ENCODE data around the gene KCNQ1. TPM values are rescaled to one million over a fixed set of nuclear protein-coding genes. Genes with fewer than 3 reads are reported as not detected.
A peak's percentile ranks its signal among the peaks of the same experiment; 100 is the strongest.

KCNQ1 gene
- total and polyA plus RNA-seq, 9 of the 15 experiments (the other 6 are each of a cell fraction or from before 2014, with no cell fraction given): 0.44 TPM; not detected in 8

- 0% methylated on average over 3 of the region's 3 CpGs for WGBS (ENCODE audit: insufficient coverage, low coverage, missing lambda C conversion rate)
- no peaks in the 10 kb centered on the region for H3K9me1 ChIP-seq (ENCODE audit: control insufficient read depth, insufficient read depth, low read length)
- ATAC-seq: no peak
- TF ChIP-seq MAFG (tag; conservative IDR thresholded peaks at IDR 0.05): peak; percentile 32
- no peak for TF ChIP-seq EZH2 (IDR thresholded peaks at IDR 0.05; ENCODE audit: borderline replicate concordance, low read depth, low read length)
- TF ChIP-seq, protein P1, sequence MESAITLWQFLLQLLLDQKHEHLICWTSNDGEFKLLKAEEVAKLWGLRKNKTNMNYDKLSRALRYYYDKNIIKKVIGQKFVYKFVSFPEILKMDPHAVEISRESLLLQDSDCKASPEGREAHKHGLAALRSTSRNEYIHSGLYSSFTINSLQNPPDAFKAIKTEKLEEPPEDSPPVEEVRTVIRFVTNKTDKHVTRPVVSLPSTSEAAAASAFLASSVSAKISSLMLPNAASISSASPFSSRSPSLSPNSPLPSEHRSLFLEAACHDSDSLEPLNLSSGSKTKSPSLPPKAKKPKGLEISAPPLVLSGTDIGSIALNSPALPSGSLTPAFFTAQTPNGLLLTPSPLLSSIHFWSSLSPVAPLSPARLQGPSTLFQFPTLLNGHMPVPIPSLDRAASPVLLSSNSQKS (CRISPR knock-in tag; IDR thresholded peaks at IDR 0.05): no peak
- TF ChIP-seq HDAC8 (tag; IDR thresholded peaks at IDR 0.05): no peak
- TF ChIP-seq, protein P2, sequence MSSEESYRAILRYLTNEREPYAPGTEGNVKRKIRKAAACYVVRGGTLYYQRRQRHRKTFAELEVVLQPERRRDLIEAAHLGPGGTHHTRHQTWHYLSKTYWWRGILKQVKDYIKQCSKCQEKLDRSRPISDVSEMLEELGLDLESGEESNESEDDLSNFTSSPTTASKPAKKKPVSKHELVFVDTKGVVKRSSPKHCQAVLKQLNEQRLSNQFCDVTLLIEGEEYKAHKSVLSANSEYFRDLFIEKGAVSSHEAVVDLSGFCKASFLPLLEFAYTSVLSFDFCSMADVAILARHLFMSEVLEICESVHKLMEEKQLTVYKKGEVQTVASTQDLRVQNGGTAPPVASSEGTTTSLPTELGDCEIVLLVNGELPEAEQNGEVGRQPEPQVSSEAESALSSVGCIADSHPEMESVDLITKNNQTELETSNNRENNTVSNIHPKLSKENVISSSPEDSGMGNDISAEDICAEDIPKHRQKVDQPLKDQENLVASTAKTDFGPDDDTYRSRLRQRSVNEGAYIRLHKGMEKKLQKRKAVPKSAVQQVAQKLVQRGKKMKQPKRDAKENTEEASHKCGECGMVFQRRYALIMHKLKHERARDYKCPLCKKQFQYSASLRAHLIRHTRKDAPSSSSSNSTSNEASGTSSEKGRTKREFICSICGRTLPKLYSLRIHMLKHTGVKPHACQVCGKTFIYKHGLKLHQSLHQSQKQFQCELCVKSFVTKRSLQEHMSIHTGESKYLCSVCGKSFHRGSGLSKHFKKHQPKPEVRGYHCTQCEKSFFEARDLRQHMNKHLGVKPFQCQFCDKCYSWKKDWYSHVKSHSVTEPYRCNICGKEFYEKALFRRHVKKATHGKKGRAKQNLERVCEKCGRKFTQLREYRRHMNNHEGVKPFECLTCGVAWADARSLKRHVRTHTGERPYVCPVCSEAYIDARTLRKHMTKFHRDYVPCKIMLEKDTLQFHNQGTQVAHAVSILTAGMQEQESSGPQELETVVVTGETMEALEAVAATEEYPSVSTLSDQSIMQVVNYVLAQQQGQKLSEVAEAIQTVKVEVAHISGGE (CRISPR knock-in tag; IDR thresholded peaks at IDR 0.05): no peak
- no peak for TF ChIP-seq EWSR1 (IDR thresholded peaks at IDR 0.05; ENCODE audit: borderline replicate concordance, low read depth, partially characterized antibody)
- no peak for TF ChIP-seq ATF1 (CRISPR knock-in tag; IDR thresholded peaks at IDR 0.05)
- no peak for TF ChIP-seq ATF1 (tag; IDR thresholded peaks at IDR 0.05)
- no peak for TF ChIP-seq HDAC6 (IDR thresholded peaks at IDR 0.05; ENCODE audit: low read depth, low read length)
- TF ChIP-seq HDAC3 (IDR thresholded peaks at IDR 0.05; ENCODE audit: borderline replicate concordance, partially characterized antibody): no peak
- no peak for TF ChIP-seq ZBTB49 (CRISPR knock-in tag; IDR thresholded peaks at IDR 0.05; ENCODE audit: borderline replicate concordance)
- TF ChIP-seq MAFF (IDR thresholded peaks at IDR 0.05; ENCODE audit: low read length): peak; percentile 61
- TF ChIP-seq, protein P3, sequence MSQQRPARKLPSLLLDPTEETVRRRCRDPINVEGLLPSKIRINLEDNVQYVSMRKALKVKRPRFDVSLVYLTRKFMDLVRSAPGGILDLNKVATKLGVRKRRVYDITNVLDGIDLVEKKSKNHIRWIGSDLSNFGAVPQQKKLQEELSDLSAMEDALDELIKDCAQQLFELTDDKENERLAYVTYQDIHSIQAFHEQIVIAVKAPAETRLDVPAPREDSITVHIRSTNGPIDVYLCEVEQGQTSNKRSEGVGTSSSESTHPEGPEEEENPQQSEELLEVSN (IDR thresholded peaks at IDR 0.05; ENCODE audit: borderline replicate concordance in 1 of 2, extremely low read depth in 1 of 2, insufficient read depth in 1 of 2, insufficient read length in 1 of 2, low read depth in 1 of 2, low read length in 1 of 2, poor library complexity in 1 of 2, severe bottlenecking in 1 of 2): no peak
- TF ChIP-seq NRF1 (conservative IDR thresholded peaks at IDR 0.05 in 1 of 2, IDR thresholded peaks at IDR 0.05 in 1 of 2): no peak
Observed at GRCh38 chr11:2595204-2595603, 150.4 kb downstream of the KCNQ1 start.

More at GRCh38 chr11:2595204-2595603, 150.4 kb downstream of the KCNQ1 start:
- no peaks in the 10 kb centered on the region for H3K79me2 ChIP-seq (ENCODE audit: control insufficient read depth, insufficient read depth, low read length)
- no peak for DNase-seq (ENCODE audit: extremely low read depth in 1 of 4, low spot score in 3 of 4)
- H3K9me3 ChIP-seq (replicated peaks; ENCODE audit: control insufficient read depth, insufficient read depth, low read depth, low read length): no peaks in the 10 kb centered on the region
- H2AFZ ChIP-seq (ENCODE audit: low read depth, low read length): no peak overlapping the region
- no peak overlapping the region for H3K4me3 ChIP-seq
- H3K27ac ChIP-seq (ENCODE audit: extremely low read depth, low read depth, low read length): no peak overlapping the region
- FAIRE-seq: no peak
- no peaks in the 10 kb centered on the region for H4K20me1 ChIP-seq (replicated peaks; ENCODE audit: control insufficient read depth, insufficient read depth, low read length)
- intact Hi-C loops (cut with micrococcal nuclease) (no loop called here), in situ Hi-C loops (cut with MboI) (no loop called here)
- ChIA-PET CTCF (ENCODE audit: low intra/inter-chr PET ratio) (no interaction called here), POLR2A (no interaction called here)
- H3K9ac ChIP-seq (ENCODE audit: insufficient read depth in 1 of 2, low read depth in 2 of 2, low read length in 2 of 2): no peak overlapping the region
- no peaks in the 10 kb centered on the region for H3K36me3 ChIP-seq (ENCODE audit: control insufficient read depth, insufficient read depth, low read length)
- peaks cover 0 to 3% of the 10 kb centered on the region in 2 experiments; a peak in 2 of 5 replicates for H3K4me1 ChIP-seq (replicated peaks in 1 of 2; ENCODE audit: control insufficient read depth in 2 of 2, insufficient read depth in 2 of 2, low read length in 2 of 2)
- BruUV-seq (replicated peaks): no TSS peak
- no peak overlapping the region for H3K4me2 ChIP-seq (ENCODE audit: insufficient read depth, low read length)
- H3K27me3 ChIP-seq (ENCODE audit: control insufficient read depth in 2 of 2, insufficient read depth in 2 of 2, low read length in 2 of 2): peaks cover 7 to 36% of the 10 kb centered on the region in 2 experiments; a peak in 4 of 5 replicates
